Neuronal stem cell (in vitro differentiated cells): Measurements from ENCODE around the gene RPP30.
"Not testable (repeated sequence)": the region's sequence is repeated elsewhere in the genome, so short reads cannot be mapped to it uniquely, and the experiment has no call there.

Source experiments
- DNase-seq: peaks from one replicate; pipeline ENCODE4 v3.0.0-alpha.2; 2013; ENCODE audit warnings: low spot score
- H2AFZ ChIP-seq: one replicate; pipeline ENCODE4 v1.6.1; 2013; ENCODE audit warnings: mild to moderate bottlenecking, low read length, inconsistent platforms
- H2AK5ac ChIP-seq: 2 replicates; pipeline ENCODE4 v1.6.1; 2013; ENCODE audit warnings: low read depth, mild to moderate bottlenecking, inconsistent platforms, low read length, moderate library complexity, mixed read lengths
- H2BK120ac ChIP-seq: 2 replicates; pipeline ENCODE4 v1.6.1; 2013; ENCODE audit warnings: low read depth, mild to moderate bottlenecking, inconsistent platforms, low read length, moderate library complexity, mixed read lengths
- H2BK12ac ChIP-seq: one replicate; pipeline ENCODE4 v1.6.1; 2013; ENCODE audit warnings: low read length, inconsistent platforms
- H2BK15ac ChIP-seq: 2 replicates; pipeline ENCODE4 v1.6.1; 2013; ENCODE audit warnings: mild to moderate bottlenecking, low read length, inconsistent platforms, mixed read lengths
- H2BK5ac ChIP-seq: one replicate; pipeline ENCODE4 v1.6.1; 2013; ENCODE audit warnings: inconsistent platforms, mild to moderate bottlenecking, low read length, moderate library complexity
- H3K14ac ChIP-seq: one replicate; pipeline ENCODE4 v1.6.1; 2013; ENCODE audit warnings: low read length, inconsistent platforms
- H3K18ac ChIP-seq: 2 replicates; pipeline ENCODE4 v1.6.1; 2013; ENCODE audit warnings: low read length, inconsistent platforms
- H3K23ac ChIP-seq: 2 replicates; pipeline ENCODE4 v1.6.1; 2013; ENCODE audit warnings: low read depth, mild to moderate bottlenecking, mixed read lengths, low read length, inconsistent platforms; ENCODE audit not compliant: poor library complexity
- H3K27ac ChIP-seq: replicated peaks from 3 replicates; pipeline ENCODE4 v1.5.1; 2013; ENCODE audit warnings: low read length, inconsistent platforms
- H3K27me3 ChIP-seq, 3 experiments: 2 replicates each; pipeline ENCODE4 v1.6.1; 2013; ENCODE audit warnings: low read length in 3 of 3, mild to moderate bottlenecking in 2 of 3, inconsistent platforms in 1 of 3, low read depth in 1 of 3, mixed read lengths in 1 of 3, moderate library complexity in 1 of 3; ENCODE audit not compliant: control insufficient read depth in 3 of 3, insufficient read depth in 3 of 3
- H3K36me3 ChIP-seq, 2 donors: replicated peaks in 1 of 2; 2 replicates each; pipeline ENCODE4 v1.6.1; 2013; ENCODE audit warnings: low read length in 2 of 2; ENCODE audit not compliant: control insufficient read depth in 2 of 2, insufficient read depth in 2 of 2
- H3K4ac ChIP-seq: 2 replicates; pipeline ENCODE4 v1.6.1; 2013; ENCODE audit warnings: inconsistent platforms, mild to moderate bottlenecking, low read length, moderate library complexity
- H3K4me1 ChIP-seq, 2 donors: 1 replicate in 1 of 2; 2 replicates in 1 of 2; pipeline ENCODE4 v1.6.1; 2013; ENCODE audit warnings: low read length in 2 of 2, low read depth in 1 of 2; ENCODE audit not compliant: control insufficient read depth in 2 of 2, insufficient read depth in 1 of 2
- H3K4me2 ChIP-seq: one replicate; pipeline ENCODE4 v1.6.1; 2013; ENCODE audit warnings: mild to moderate bottlenecking, low read length, inconsistent platforms; ENCODE audit not compliant: insufficient read depth, poor library complexity, severe bottlenecking
- H3K4me3 ChIP-seq, 2 donors: 2 replicates each; pipeline ENCODE4 v1.5.1; 2013; ENCODE audit warnings: low read length in 2 of 2, mild to moderate bottlenecking in 2 of 2, inconsistent platforms in 1 of 2, moderate library complexity in 1 of 2
- H3K79me1 ChIP-seq: one replicate; pipeline ENCODE4 v1.6.1; 2013; ENCODE audit warnings: low read depth, mild to moderate bottlenecking, inconsistent platforms, low read length, moderate library complexity
- H3K9ac ChIP-seq: one replicate; pipeline ENCODE4 v1.6.1; 2013; ENCODE audit warnings: mild to moderate bottlenecking, low read depth, low read length, inconsistent platforms; ENCODE audit not compliant: poor library complexity
- H3K9me3 ChIP-seq, 2 donors: replicated peaks in 1 of 2; 2 replicates each; pipeline versions ENCODE3 to v1.6.1; 2013; ENCODE audit warnings: low read length in 2 of 2, mild to moderate bottlenecking in 2 of 2, inconsistent platforms in 1 of 2, low read depth in 1 of 2, mixed read lengths in 1 of 2, moderate library complexity in 1 of 2; ENCODE audit not compliant: control insufficient read depth in 2 of 2, insufficient read depth in 1 of 2
- H4K8ac ChIP-seq: one replicate; pipeline ENCODE4 v1.6.1; 2013; ENCODE audit warnings: low read depth, mild to moderate bottlenecking, inconsistent platforms, low read length, moderate library complexity
- H4K91ac ChIP-seq: one replicate; pipeline ENCODE4 v1.6.1; 2013; ENCODE audit warnings: low read length, low read depth, mild to moderate bottlenecking, inconsistent platforms; ENCODE audit not compliant: poor library complexity
- WGBS, 2 donors: extraction: QIAGEN DNeasy Blood & Tissue Kit; methylation state at CpG; one replicate each; pipeline ENCODE4 v1.1.7; 2013; ENCODE audit warnings: missing lambda C conversion rate in 2 of 2, mixed read lengths in 1 of 2; ENCODE audit not compliant: insufficient read length in 2 of 2, insufficient replicate concordance in 1 of 2; ENCODE audit errors: extremely low coverage in 2 of 2; 5-methylcytosine and 5-hydroxymethylcytosine counted together

Gene RPP30

GRCh38 chr10:90871279-90871765, 452 bp upstream of the RPP30 start:
- H2AK5ac ChIP-seq, result no peak overlapping the region
- WGBS, 2 donors, result no CpG with 5 or more reads among the region's 14 CpGs
- no peak overlapping the region for H3K4ac ChIP-seq
- peaks cover 0 to 7% of the 10 kb centered on the region in 2 donors for H3K9me3 ChIP-seq
- no peak overlapping the region for H4K8ac ChIP-seq
- no peaks in the 10 kb centered on the region for H3K27me3 ChIP-seq
- H3K14ac ChIP-seq, result no peak overlapping the region
- H3K4me1 ChIP-seq, result peaks cover 4 to 5% of the 10 kb centered on the region in 2 donors
- H3K18ac ChIP-seq, result no peak overlapping the region
- no peak overlapping the region for H4K91ac ChIP-seq
- no peak overlapping the region for H2BK12ac ChIP-seq
- peak overlapping the region; percentile 1 for H3K27ac ChIP-seq
- H2BK120ac ChIP-seq, result no peak overlapping the region
- H3K9ac ChIP-seq, result no peak overlapping the region
- peak; percentile 70 for DNase-seq
- H2BK15ac ChIP-seq, result no peak overlapping the region
- peak overlapping the region; percentile 95 to 97 for H3K4me3 ChIP-seq
- peaks cover 4 to 20% of the 10 kb centered on the region in 2 donors for H3K36me3 ChIP-seq
- H2BK5ac ChIP-seq, result no peak overlapping the region
- peak overlapping the region; percentile 60 for H3K4me2 ChIP-seq
- H2AFZ ChIP-seq, result peak overlapping the region; percentile 96
- H3K79me1 ChIP-seq, result peaks cover 4% of the 10 kb centered on the region
- H3K23ac ChIP-seq, result no peak overlapping the region

GRCh38 chr10:90872648-90873020, 860 bp downstream of the RPP30 start:
- Histone ChIP-seq H3K4ac (no peak overlapping the region), H2BK120ac (no peak overlapping the region), H3K27ac (no peak overlapping the region), H3K14ac (no peak overlapping the region), H4K8ac (no peak overlapping the region), H3K18ac (no peak overlapping the region), H2BK5ac (no peak overlapping the region), H3K79me1 (peaks cover 4% of the 10 kb centered on the region), H3K4me1 (peaks cover 4 to 5% of the 10 kb centered on the region in 2 donors), H2AK5ac (no peak overlapping the region), H3K9ac (no peak overlapping the region), H2BK15ac (no peak overlapping the region), H3K23ac (no peak overlapping the region), H3K27me3 (no peaks in the 10 kb centered on the region), H3K36me3 (peaks cover 10 to 33% of the 10 kb centered on the region in 2 donors), H3K4me2 (peak overlapping the region; percentile 60), H3K9me3 (peaks cover 0 to 7% of the 10 kb centered on the region in 2 donors), H2BK12ac (no peak overlapping the region), H4K91ac (no peak overlapping the region), H2AFZ (peak overlapping the region; percentile 96), H3K4me3 (peak overlapping the region; percentile 95 to 97)
- no CpG with 5 or more reads among the region's 8 CpGs for WGBS, 2 donors
- DNase-seq, result no peak

- Histone ChIP-seq H3K27me3 (no peaks in the 10 kb centered on the region), H2AFZ (no peak overlapping the region), H3K27ac (no peak overlapping the region), H3K79me1 (no peaks in the 10 kb centered on the region), H3K36me3 (peaks cover 14 to 96% of the 10 kb centered on the region in 2 donors), H2AK5ac (no peak overlapping the region), H3K18ac (no peak overlapping the region), H3K23ac (no peak overlapping the region), H2BK120ac (no peak overlapping the region), H2BK15ac (no peak overlapping the region), H3K4ac (no peak overlapping the region), H4K8ac (no peak overlapping the region), H2BK12ac (no peak overlapping the region), H3K9ac (no peak overlapping the region), H2BK5ac (no peak overlapping the region), H3K4me3 (no peak overlapping the region), H3K9me3 (no peaks in the 10 kb centered on the region), H3K4me2 (no peak overlapping the region), H3K14ac (no peak overlapping the region), H4K91ac (no peak overlapping the region), H3K4me1 (no peaks in the 10 kb centered on the region)
- DNase-seq, result no peak
- WGBS, 2 donors, result no CpG with 5 or more reads among the region's 2 CpGs
These were observed 7.3 kb downstream of the RPP30 start for GRCh38 chr10:90879062-90879461.

GRCh38 chr10:90880059-90880719, 8.4 kb downstream of the RPP30 start:
- not testable (repeated sequence) for H2AFZ ChIP-seq, H2BK120ac ChIP-seq, H3K79me1 ChIP-seq, H3K27me3 ChIP-seq, DNase-seq, H3K4me3 ChIP-seq, H3K23ac ChIP-seq, H4K8ac ChIP-seq, H2BK12ac ChIP-seq, H4K91ac ChIP-seq, H3K18ac ChIP-seq, H2BK5ac ChIP-seq, H2AK5ac ChIP-seq, H3K4me2 ChIP-seq, H3K14ac ChIP-seq, H2BK15ac ChIP-seq, H3K4me1 ChIP-seq, H3K9ac ChIP-seq, H3K9me3 ChIP-seq, H3K4ac ChIP-seq, H3K27ac ChIP-seq
- no CpG with 5 or more reads among the region's 8 CpGs for WGBS, 2 donors
- peaks cover 14 to 99% of the 10 kb centered on the region in 2 donors for H3K36me3 ChIP-seq
